H1 (cell line): Measurements from ENCODE around the gene SPPL3. TPM values are rescaled to one million over a fixed set of nuclear protein-coding genes. Genes with fewer than 3 reads are reported as not detected.

Experiments
- ATF2 ChIP-seq: IDR thresholded peaks from 2 replicates; pipeline ENCODE4 v1.6.1; 2012; ENCODE audit warnings: low read length, inconsistent platforms
- SAP30 ChIP-seq: fragments of 300-600 bp; sonication (generic); IDR thresholded peaks from 2 replicates; pipeline ENCODE4 v1.7.1; 2012; ENCODE audit warnings: low read length, moderate library complexity, mild to moderate bottlenecking, inconsistent platforms; ENCODE audit not compliant: insufficient read depth, insufficient replicate concordance
- polyA plus RNA-seq, 7 experiments: library from polyadenylated mRNA; depleted of rRNA in 3 of 7; stranded (reverse) in 5 of 7; unstranded in 2 of 7; fragments of >200 nt in 5 of 7; fragments of 200-250 nt in 2 of 7; gene quantifications; 1 replicate in 5 of 7; 2 replicates in 1 of 7; 4 replicates in 1 of 7; pipeline versions ENCODE4 v1.2.1 to v1.2.3, GENCODE V29; 2011 to 2013; ENCODE audit warnings: missing spikeins in 2 of 7, mixed read lengths in 2 of 7
- total RNA-seq: library from RNA; stranded (reverse); fragmentation: NEBNext Ultra II Directional; extraction: Animal tissue kit (Norgen Biotek cat#: 25700); gene quantifications from 2 replicates; pipeline ENCODE4 v1.2.1, GENCODE V29; 2021

The SPPL3 gene
- total and polyA plus RNA-seq, 2 of the 8 experiments (the other 6 are each of a cell fraction or from before 2014, with no cell fraction given), result 27.3 to 48.4 TPM

- TF ChIP-seq ATF2 (no peak), SAP30 (no peak)
Measured at GRCh38 chr12:120757226-120757742, 146.9 kb downstream of the SPPL3 start (continued).
